Testis (tissue), 2 donors: ENCODE data around the gene PLCD4.
A peak's percentile ranks its signal among the peaks of the same experiment; 100 is the strongest.

Source experiments
- POLR2A ChIP-seq: fragments of 450-650 bp; IDR thresholded peaks from one replicate; pipeline ENCODE4 v1.6.1; 2017; ENCODE audit warnings: antibody characterized with exemption, mild to moderate bottlenecking, moderate library complexity
- TF ChIP-seq, protein P1 (sequence below), 3 experiments: fragments of 450-650 bp in 2 of 3; fragments of 200-600 bp in 1 of 3; sonication (generic) in 1 of 3; IDR thresholded peaks; one replicate each; pipeline ENCODE4 v1.5.1; 2016 to 2019; ENCODE audit warnings: antibody characterized with exemption in 3 of 3, mild to moderate bottlenecking in 2 of 3, moderate library complexity in 1 of 3

DNA sequence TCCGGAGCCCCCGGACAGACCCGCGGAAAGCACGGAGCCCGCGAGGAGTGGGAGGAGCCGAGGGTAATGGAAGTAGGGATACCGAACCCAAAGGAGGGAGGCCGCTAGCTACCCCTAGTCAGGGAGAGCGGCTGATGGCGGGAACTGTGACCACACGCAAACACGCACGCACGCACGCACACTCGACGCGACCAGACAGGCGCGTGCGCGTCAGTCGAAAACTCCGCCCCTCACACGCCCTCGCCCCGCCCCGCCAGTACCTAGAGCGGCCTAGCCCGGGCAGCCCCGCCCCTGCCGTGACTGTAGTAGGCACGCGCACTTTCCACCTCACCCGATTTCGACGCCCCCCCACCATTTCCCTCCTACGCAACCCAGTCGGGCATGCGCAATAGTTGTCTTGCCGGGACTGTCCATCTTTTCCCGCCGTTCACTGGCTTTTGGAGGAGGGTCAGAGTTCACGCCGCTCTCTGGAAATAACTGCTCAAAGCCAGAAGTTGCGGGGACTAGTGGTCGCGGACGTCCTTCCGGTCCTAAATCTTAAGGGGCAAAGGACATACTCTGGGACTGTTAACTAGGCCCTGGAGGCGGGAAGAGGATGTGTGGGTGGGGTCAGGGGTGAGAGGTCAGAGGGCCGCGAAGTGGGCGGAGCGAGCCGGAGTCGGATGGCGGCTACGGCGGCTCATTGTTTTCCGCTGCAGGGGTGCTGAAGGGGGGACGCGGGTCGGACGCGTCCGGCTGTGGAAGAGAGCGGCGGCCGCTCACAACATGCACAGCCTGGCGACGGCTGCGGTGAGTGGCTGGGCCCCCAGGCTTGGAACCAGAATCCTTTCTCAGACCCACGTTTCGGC lies 39.3 kb upstream of the PLCD4 start, which contains the start of the genes CNOT9 and USP37:
- TF ChIP-seq, protein P1, sequence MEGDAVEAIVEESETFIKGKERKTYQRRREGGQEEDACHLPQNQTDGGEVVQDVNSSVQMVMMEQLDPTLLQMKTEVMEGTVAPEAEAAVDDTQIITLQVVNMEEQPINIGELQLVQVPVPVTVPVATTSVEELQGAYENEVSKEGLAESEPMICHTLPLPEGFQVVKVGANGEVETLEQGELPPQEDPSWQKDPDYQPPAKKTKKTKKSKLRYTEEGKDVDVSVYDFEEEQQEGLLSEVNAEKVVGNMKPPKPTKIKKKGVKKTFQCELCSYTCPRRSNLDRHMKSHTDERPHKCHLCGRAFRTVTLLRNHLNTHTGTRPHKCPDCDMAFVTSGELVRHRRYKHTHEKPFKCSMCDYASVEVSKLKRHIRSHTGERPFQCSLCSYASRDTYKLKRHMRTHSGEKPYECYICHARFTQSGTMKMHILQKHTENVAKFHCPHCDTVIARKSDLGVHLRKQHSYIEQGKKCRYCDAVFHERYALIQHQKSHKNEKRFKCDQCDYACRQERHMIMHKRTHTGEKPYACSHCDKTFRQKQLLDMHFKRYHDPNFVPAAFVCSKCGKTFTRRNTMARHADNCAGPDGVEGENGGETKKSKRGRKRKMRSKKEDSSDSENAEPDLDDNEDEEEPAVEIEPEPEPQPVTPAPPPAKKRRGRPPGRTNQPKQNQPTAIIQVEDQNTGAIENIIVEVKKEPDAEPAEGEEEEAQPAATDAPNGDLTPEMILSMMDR (IDR thresholded peaks at IDR 0.05), result peak in 1 of 3 experiments; percentile 40
- TF ChIP-seq POLR2A, result peak; percentile 79
